NCI-H2196 treated with DMSO at 0.1 percent for 48 hours (cell line): Measurements from ENCODE around the gene SSR2.
A peak's percentile ranks its signal among the peaks of the same experiment; 100 is the strongest.

Experiments
- DNase-seq: peaks from one replicate; lab custom pipeline; 2025; ENCODE audit not compliant: unreplicated experiment; lab: John Stamatoyannopoulos, UW

The SSR2 gene

DNA sequence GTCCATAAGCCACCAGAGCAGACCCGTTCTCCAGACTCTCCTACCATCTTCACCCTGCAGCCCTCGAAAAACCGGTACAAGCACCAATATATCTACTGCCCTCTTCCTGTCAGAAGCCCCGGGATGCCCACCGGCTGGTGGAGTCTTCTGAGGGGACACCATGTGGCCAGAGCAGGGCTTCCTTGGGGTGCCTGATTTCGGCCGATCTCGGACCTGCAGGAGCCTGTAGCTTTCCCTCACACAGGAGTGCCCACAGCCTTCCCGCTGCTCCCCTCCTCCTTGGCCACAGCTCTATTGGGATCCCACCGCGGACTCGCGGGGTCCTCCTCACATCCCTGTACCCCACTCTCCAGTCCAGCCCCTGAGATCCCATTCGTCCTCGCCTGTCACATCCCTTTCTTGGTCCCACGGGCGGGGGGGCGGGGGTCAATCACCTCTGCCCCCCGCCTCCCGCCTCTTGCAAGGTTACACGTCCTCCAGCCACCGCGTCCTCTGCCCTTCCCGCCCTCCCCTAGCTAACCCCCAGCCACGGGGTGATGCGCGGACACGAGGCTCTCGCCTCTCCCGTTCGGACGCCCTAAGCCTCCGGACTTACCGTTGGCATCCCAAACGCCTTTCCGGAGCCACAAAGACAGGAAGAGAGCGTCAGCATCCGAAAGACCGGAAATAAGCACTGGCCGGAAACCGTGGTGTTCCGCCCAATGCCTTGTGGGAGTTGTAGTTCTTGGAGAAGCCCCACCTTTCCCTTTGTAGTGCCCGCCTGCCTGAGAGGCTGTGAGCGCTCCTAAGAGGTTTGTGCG lies at the start of gene SSR2:
SSR2 (minus strand) TSS at position 659 of the 800 bp plus-strand sequence. CDS start 784 bp downstream, outside the sequence.
- DNase-seq: peak; percentile 85

DNA sequence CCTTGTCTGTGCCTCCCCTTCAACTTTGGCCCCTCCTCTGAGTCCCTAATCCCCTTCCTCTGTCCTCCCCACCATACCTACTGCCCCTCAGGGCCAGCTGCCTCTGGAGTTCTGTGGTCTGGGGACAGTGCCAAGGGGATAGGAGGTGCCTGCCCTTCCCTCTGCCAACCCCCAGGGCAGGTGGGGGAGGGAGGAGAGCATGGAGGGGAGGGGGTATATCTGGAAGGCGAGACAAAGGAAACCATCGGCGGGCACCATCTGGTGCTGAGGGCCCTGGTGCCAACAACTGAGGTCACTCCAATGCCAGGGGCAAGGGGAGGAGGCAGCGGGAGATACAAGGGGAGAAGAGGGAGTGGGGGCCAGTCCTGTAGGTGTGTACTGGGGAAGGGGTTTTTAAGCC lies 49.8 kb upstream of the SSR2 start:
- peak; percentile 39 for DNase-seq

DNA sequence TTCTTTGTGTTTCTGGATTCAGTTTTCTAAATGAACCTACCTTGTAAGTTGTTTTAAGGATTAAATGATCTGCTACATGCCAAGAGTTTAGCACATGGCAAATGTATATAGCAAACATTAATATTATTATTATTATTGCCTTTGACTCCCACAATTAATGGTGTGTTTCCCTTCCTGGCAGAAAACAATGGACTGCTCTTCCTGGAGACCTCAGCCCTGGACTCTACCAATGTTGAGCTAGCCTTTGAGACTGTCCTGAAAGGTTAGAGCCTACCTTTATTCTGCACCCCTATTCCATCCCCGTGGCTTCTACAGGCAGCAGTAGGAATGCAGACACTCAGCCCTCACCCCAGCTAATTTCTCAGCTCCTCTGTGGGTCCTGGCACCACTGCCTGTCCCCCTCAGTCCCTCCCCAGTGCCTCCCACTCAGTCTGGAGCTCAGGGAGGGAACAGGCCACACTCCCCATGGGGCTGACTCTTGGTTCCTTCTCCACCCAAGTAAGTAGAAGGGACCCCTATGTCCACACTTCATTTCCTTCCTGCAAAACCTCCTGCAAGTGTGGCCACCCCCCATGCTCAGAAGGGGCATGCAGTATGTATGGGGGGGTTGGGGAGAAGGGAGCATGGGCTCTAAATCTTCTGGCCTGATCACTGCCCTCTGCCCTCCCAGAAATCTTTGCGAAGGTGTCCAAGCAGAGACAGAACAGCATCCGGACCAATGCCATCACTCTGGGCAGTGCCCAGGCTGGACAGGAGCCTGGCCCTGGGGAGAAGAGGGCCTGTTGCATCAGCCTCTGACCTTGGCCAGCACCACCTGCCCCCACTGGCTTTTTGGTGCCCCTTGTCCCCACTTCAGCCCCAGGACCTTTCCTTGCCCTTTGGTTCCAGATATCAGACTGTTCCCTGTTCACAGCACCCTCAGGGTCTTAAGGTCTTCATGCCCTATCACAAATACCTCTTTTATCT lies 49.0 kb upstream of the SSR2 start:
- DNase-seq: no peak

DNA sequence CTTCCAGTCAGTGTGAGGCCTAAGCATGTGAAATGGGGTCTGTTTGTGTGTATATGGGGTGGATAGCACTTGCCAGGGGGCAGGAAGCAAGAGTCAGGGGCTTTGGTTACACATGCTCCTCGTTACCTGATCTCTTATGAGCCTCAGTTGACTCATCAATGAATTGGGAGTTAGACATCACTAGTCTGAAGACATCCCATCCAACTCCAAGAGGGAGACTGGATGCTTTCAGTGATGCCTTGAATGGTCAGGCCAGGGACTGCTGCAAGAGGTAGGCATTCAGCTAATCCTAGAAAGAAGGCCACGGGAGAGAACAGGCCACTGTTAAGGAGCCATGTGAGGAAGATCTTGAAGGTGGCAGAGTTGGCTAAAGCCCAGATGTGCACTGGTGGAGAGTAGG lies 46.5 kb upstream of the SSR2 start:
- no peak for DNase-seq

DNA sequence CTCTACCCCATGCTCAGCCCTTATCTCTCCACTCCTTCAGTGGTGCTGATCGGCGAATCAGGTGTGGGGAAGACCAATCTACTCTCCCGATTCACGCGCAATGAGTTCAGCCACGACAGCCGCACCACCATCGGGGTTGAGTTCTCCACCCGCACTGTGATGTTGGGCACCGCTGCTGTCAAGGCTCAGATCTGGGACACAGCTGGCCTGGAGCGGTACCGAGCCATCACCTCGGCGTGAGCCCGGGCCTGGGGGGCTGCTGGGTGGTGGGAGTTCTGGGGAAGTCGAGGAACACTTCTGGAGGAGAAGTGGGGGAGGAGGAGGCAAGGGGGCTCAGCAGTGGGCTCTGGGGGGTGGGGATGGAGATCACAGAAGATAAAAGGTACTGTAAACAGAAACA lies 45.1 kb upstream of the SSR2 start:
- no peak for DNase-seq

DNA sequence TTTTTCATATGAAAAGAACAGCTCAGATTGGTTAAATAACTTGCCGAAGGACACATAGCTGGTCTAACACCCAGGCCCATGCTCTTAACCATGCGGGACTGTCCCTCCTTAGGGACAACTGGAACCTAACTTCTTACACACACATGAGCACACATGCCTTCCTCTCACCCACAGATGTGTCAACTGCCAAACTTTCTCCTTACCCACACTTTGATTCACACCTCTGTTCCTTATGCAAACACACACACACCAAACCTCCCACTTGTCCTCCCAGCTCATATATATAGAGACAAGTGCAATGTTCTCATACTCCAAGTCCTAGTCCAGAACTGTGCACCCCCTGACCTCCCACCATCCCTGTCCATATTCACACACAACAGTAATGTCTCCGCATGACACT lies 44.5 kb upstream of the SSR2 start:
- DNase-seq: no peak

DNA sequence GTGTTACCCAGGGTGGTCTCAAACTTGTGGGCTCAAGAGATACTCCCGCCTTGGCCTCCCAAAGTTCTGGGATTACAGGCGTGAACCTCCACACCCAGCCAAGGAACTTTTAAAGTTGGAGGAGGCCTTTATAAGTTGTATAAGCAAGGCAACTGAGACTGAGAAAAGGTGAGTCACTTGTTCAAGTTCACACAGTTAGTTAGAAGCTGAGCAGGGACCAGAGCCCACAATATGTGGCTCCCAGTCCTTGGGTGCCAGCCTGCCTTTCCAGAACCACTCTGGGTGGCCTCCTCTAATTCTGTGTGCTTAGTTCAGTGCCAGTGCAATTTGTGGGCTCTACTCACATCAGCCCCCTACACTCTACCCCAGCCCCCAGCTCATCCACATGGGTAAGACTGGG lies 43.9 kb upstream of the SSR2 start:
- no peak for DNase-seq

DNA sequence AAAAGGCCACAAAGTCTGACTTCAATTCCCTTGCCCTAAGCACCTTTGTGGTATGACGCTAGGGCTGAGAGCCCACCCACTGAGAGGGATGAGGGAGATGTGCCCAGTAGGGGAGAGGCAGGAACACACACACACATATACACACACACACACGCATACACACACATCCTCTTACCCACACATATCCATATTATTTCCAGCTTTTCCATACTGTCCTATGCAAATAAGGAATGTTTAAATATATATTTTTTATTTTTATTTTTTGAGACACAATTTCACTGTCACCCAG lies 43.2 kb upstream of the SSR2 start:
- DNase-seq: no peak

DNA sequence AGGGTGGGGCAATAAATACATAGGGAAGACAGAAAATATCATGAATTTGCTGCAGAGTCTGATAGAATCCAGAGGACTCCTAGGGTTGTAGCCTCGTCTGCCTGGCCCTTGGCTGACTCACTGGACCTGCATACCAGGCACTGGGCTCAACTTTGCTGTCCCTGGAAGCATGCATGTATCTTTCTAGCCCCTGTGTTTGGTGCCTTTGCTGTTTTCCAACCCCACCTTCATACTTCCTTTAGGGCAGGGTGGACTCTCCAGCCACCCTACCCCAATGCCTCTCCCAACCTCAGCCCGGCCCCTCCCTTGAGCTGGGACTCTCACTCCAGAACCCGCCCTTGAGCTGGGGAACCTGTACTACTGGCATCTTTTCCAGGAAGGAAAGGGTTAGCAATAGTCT lies 41.4 kb upstream of the SSR2 start:
- no peak for DNase-seq

DNA sequence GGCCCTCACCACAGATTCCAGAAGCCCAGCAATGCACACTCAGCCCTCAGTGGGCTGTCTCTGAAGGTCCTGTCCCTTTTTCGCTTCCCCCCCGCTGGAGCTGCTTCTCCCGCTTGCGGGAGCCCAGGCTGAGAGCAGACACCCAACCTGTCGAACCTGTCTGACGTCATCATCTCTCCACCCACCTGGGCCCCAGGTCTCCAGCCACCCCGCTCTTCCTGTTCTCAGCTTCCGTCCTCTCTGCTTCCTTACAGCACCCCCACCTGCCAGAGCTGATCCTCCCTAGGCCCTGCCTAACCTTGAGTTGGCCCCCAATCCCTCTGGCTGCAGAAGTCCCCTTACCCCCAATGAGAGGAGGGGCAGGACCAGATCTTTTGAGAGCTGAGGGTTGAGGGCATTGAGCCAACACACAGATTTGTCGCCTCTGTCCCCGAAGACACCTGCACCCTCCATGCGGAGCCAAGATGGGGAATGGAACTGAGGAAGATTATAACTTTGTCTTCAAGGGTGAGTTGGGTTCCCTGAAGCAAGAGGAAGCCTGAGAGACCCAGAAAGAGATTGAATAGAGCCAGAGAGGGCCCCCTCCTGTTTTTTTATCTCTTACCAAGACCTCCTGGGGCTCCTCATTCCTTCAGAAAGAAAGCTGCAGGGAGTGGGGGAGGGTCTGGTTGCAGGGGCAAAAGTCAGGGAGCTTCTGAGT lies 40.3 kb upstream of the SSR2 start, which contains the start of gene RAB25:
RAB25 (plus strand) TSS at position 224 of the 700 bp plus-strand sequence; CDS start at position 465, 241 bp downstream.
- DNase-seq: peak; percentile 68

DNA sequence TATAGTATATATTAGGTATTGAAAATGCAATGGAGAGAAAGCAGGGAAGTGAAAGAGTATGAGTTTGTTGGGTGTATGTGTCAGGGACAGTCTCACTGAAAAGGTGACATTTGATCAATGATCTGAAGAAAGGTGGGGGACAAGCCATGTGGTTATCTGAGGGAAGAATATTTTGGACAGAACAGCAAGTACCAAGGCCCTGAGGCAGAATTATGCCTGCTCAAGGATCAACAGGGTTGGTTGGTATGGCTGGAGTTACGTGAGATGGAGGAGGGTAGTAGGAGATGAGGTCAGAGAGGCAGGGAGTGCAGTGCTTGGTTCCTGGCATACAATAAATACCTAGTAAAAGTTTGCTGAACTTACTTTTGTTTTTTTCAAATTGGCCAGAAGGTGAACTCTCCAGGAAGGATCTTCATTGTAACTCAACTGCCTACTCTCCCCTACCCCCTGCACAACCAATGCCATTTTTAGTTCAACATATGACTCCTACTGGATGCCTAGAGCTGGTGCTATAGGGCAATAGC lies 35.6 kb upstream of the SSR2 start:
- no peak for DNase-seq

DNA sequence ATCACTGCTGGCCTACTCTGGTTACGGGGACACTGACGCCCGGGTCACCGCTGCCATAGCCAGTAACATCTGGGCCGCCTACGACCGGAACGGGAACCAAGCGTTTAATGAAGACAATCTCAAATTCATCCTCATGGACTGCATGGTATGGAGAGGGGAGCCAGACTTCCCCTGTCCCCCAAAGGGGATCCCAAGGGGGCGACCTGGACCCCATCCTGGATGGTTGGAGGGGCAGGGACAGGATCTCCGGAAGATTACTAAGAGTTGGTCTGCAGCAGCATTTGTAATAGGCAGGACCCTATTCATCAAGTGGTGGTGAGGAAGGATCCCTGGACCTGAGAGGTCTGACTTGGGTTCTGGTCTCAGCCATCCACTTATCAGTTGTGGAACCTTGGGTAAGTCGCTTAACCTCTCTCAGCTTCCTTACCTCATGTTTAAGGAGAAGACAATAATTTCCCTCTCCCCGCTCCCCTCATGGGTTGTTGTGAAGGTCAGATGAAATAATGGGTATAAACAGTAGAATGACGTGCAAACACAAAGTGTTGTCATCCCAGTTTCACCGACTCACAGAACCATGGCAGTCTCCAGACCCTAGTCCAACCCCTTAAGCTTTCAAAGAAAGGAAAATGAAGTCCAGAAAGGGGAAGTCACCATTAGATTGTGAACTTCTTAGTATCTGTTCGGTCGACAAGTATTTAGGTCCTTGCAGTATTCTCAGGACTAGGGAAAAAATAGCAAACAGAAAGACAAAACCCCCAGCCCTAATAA lies 34.7 kb upstream of the SSR2 start:
- no peak for DNase-seq

DNA sequence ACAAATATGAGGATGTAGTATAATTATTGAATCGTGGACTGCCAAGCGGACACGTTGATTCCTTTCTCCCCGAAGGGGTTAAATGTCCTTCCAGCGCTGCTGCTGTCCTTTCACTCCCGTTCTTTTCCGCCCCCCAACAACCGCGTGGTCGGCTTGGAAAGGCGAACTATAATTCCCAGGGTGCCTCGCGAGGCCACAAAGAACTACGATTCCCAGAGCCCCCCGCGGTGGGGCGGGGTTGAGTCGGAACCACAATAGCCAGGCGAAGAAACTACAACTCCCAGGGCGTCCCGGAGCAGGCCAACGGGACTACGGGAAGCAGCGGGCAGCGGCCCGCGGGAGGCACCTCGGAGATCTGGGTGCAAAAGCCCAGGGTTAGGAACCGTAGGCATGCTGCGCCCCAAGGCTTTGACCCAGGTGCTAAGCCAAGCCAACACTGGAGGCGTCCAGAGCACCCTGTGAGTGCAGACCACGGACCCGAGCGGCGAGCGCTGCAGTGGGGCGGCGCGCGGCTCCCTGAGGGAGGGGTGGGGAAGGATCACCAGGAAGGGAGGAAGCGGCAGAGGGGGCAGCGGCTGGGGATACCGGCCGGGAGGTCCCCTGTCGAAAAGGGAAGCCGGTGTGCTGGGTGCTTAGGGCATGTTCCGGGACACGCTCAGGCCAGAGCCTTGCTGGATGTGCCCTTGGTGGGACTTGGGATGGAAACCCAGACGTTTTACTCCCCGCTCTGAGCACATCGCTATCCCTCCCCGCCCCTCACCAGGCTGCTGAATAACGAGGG lies 33.9 kb upstream of the SSR2 start, which contains the start of gene LAMTOR2:
LAMTOR2 (plus strand) TSS at position 283 of the 781 bp plus-strand sequence; CDS start at position 391, 108 bp downstream.
- DNase-seq: peak; percentile 96

DNA sequence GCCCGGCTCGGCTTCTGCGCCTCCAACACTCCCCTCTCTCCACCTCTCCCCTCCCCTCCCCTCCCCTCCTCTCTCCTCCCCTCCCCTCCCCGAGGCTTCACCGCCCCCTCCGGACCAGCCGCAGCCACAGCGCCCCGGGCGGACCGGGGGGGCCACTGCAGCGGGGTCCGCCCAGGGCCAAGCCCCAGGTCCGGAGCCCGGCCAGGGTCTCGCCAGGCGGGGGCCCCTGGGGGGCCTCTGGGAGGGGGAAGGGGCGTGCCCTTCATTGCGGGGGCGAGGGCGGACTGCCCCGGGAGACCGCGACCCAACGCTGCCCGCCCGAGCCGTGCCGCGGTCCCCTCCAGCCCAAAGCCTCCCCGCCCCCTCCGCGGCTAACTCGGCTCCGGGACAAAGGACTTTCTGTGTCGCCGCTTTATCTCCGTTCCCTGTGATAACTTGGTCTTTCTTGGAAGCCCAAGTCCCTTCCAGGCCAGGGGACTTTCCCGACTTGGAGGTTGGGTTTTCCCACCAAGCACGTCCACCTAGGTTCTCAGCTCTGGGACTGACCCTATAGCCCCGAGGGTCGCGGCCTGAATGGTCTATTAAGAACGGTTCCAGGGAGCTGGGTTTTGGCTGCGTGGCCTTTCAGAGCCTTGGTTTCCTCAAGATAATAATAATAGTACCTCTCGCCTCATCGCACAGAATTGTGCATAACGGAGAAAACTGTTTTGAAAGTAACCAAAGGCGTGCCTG lies 33.2 kb upstream of the SSR2 start, which contains the start of gene UBQLN4:
UBQLN4 (minus strand) TSS at position 31 of the 732 bp plus-strand sequence. CDS start 97 bp downstream, outside the sequence.
- DNase-seq: peak; percentile 79

DNA sequence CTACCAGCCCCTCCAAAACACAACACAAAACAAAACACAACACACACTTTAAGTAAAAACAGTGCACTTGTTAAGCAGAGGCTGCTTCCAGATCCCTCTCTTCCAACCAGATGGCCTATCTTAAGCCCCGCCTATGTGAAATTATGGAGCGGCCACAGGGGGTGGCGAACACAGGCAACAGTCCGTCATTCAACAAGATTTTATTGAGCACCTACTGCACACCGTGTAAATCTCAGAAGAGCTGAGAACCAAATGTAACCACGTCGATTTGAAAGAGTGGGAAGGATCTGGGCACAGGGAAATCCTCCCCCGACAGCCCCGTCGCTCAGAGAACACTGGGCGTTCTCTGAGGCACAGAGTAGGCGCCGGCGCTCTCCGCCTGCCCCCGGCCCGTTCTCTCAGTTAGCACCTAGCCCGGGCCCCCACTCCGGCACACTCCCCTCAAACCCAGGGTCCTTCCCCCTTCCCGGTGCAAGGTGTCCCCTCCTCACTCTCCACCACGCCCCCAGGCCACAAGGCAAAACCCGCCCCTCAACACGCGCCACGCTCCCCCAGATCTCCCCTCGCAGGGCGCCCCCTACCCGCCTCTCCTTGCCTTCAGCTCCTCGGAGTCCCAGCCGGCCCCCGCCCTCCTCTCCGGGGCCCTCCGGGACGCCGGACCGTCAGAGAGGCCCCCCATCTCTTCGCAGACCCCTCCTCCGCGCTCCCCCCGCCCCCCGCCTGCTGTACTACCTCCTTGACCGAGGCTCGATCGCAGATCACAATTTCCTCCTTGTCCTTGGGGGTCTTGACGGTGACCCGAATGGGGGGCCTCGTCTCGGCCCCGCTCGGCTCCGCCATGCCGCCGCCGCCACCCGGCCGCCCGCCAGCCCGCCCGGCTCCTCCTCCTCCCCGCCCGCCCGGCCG lies 32.4 kb upstream of the SSR2 start:
- peak; percentile 28 for DNase-seq

DNA sequence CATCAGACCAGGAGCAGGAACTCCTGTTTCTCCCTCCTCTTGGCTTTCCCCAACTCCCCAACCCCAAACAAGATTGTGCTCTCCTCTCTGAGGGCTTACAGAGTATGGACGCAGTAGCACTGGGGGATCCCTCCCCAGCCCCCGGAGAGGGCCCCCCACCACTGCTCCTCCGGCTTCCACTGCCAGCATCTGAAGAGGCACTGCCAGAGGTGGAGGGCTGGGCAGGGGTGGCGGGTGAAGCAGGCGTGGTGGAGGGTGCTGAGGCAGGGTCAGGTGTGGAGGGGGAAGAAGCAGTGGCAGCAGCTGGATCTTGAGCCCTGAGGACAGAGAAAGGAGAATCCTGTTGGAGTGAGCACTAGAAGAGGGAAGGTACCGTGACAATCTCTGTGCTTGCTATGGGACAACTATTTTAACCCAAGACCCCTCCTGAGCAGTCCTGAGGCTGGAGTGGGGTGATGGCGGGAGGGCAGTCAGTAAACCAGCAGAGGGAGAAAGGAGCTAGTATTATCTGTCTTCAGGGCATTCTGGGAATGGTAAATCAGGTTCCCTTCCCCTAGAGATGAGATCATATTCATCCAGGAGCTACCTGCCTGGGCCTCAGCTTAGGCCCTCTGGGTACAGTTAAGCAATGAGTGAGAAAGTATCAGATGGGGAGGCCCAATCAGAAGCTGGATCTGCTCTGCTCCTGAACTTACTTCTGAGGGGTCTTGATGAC lies 30.4 kb upstream of the SSR2 start:
- DNase-seq: no peak

DNA sequence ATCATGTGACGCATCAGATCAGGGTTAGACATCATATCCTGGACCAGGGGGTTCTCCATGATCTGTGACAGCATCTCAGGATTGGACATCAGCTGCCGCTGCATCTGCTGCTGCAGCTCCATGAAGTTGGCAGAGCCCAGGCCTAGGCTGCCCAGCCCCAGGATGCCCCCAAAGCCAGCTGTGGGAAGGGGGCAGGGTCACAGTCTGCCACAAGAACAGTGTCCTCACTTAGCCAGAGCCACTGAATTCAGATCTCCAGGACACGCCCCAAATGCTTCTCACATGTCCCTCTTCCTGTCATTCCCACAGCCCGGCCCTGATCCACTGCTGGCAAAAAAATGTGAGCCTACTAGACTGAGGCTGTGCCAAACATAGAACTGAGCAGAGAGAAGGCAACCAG lies 29.6 kb upstream of the SSR2 start:
- DNase-seq: no peak
